NB4 (cell line): ENCODE measurements around the gene PPP4R3C.

Source experiments
- POLR2A ChIP-seq: IDR thresholded peaks from 2 replicates; pipeline ENCODE4 v1.6.1; 2011; ENCODE audit warnings: mild to moderate bottlenecking; ENCODE audit not compliant: insufficient read length; ENCODE audit errors: extremely low read depth
- TF ChIP-seq, protein P1 (sequence below): IDR thresholded peaks from one replicate; pipeline ENCODE4 v1.5.1; 2012; ENCODE audit warnings: low read depth, low read length
- TF ChIP-seq, protein P2 (sequence below): IDR thresholded peaks from 2 replicates; pipeline ENCODE4 v1.6.1; 2011; ENCODE audit warnings: low read depth, low read length

DNA sequence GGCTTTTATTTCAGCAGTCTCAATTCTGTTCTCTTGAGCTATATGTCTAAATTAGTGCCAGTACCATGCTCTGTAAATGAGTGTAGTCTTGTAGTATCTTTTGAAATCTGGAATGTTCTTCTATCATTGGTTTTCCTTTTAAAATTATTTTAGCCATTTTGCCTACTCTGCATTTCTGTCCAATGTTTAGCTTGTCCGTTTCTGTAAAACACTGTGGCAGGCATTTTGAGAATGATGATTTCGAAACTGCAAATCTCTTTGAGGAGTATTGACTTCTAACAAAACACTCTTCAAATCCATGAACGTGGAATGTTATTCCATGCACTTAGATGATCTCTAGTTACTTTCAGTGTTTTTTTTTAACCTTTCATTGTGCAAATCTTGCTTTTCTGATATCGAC, 28.3 kb upstream of the PPP4R3C start:
- TF ChIP-seq POLR2A = no peak
- TF ChIP-seq, protein P1, sequence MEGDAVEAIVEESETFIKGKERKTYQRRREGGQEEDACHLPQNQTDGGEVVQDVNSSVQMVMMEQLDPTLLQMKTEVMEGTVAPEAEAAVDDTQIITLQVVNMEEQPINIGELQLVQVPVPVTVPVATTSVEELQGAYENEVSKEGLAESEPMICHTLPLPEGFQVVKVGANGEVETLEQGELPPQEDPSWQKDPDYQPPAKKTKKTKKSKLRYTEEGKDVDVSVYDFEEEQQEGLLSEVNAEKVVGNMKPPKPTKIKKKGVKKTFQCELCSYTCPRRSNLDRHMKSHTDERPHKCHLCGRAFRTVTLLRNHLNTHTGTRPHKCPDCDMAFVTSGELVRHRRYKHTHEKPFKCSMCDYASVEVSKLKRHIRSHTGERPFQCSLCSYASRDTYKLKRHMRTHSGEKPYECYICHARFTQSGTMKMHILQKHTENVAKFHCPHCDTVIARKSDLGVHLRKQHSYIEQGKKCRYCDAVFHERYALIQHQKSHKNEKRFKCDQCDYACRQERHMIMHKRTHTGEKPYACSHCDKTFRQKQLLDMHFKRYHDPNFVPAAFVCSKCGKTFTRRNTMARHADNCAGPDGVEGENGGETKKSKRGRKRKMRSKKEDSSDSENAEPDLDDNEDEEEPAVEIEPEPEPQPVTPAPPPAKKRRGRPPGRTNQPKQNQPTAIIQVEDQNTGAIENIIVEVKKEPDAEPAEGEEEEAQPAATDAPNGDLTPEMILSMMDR = no peak
- TF ChIP-seq, protein P2, sequence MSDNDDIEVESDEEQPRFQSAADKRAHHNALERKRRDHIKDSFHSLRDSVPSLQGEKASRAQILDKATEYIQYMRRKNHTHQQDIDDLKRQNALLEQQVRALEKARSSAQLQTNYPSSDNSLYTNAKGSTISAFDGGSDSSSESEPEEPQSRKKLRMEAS = no peak
